GM19328 (cell line): Measurements from ENCODE around the gene IFNA16.
A peak's percentile ranks its signal among the peaks of the same experiment; 100 is the strongest.
"Not testable (repeated sequence)": the region's sequence is repeated elsewhere in the genome, so short reads cannot be mapped to it uniquely, and the experiment has no call there.

ENCODE experiments used
- ATAC-seq: cut with Tn5 transposase; IDR thresholded peaks from one replicate; pipeline ENCODE4 v1.9.1; 2021; ENCODE audit warnings: mild to moderate bottlenecking, moderate library complexity; ENCODE audit not compliant: unreplicated experiment

The IFNA16 gene

GRCh38 chr9:21202105-21202504 is 15.0 kb downstream of the IFNA16 start, which contains the start of gene IFNA7:
Gene IFNA7 (minus strand): TSS chr9:21202205. CDS start chr9:21202165, 40 bp downstream.
- ATAC-seq, result not testable (repeated sequence)

- ATAC-seq, result peak; percentile 95
These were observed 22.0 kb downstream of the IFNA16 start for GRCh38 chr9:21194867-21195776.

- not testable (repeated sequence) for ATAC-seq
These were observed 29.6 kb downstream of the IFNA16 start, which contains the start of gene IFNA4 for GRCh38 chr9:21187487-21187886. Gene IFNA4 (minus strand): TSS chr9:21187587. CDS start chr9:21187531, 56 bp downstream.

GRCh38 chr9:21182810-21183736 is 34.0 kb downstream of the IFNA16 start:
- peak; percentile 90 for ATAC-seq

GRCh38 chr9:21174671-21175070 is 42.4 kb downstream of the IFNA16 start:
- no peak for ATAC-seq

GRCh38 chr9:21172156-21172555 is 45.0 kb downstream of the IFNA16 start:
- ATAC-seq, result no peak

GRCh38 chr9:21171351-21171750 is 45.8 kb downstream of the IFNA16 start:
- ATAC-seq, result no peak

GRCh38 chr9:21166560-21166959 is 50.6 kb downstream of the IFNA16 start, which contains the start of gene IFNA21:
Gene IFNA21 (minus strand): TSS chr9:21166660. CDS start chr9:21166612, 48 bp downstream.
- not testable (repeated sequence) for ATAC-seq
